ENCODE measurements around the gene SPG11.

GRCh38 chr15:44519537-44519936, 143.9 kb downstream of the SPG11 start:
- TF ChIP-seq CTCF (IDR thresholded peaks at IDR 0.05) (no peak), POLR2AphosphoS5 (IDR thresholded peaks at IDR 0.05) (no peak), EP300 (IDR thresholded peaks at IDR 0.05) (no peak), POLR2A (IDR thresholded peaks at IDR 0.05) (no peak)
